Activated CD4-positive, alpha-beta T cell treated with anti-CD3 and anti-CD28 coated beads for 48 hours (primary cell): Measurements from ENCODE around the gene OVCA2.

ENCODE experiments used
- DNase-seq: peaks from one replicate; pipeline ENCODE4 v3.0.0-alpha.2; 2020

The OVCA2 gene

GRCh38 chr17:2054512-2055291 lies 12.9 kb downstream of the OVCA2 start, which contains the start of gene HIC1:
HIC1 (plus strand) TSS chr17:2055103; CDS start chr17:2056691, 1,588 bp downstream.
- DNase-seq, result peak; percentile 84

GRCh38 chr17:2055292-2056205 lies 13.7 kb downstream of the OVCA2 start:
- peak; percentile 57 for DNase-seq

GRCh38 chr17:2056206-2057174 lies 14.7 kb downstream of the OVCA2 start:
- peak; percentile 68 for DNase-seq

GRCh38 chr17:2057175-2057759 lies 15.4 kb downstream of the OVCA2 start:
- DNase-seq, result no peak

- DNase-seq, result no peak
Observed at GRCh38 chr17:2057760-2058585, 16.2 kb downstream of the OVCA2 start.

- peak; percentile 81 for DNase-seq
Observed at GRCh38 chr17:2058586-2059546, 17.0 kb downstream of the OVCA2 start.

GRCh38 chr17:2059547-2060384 lies 17.9 kb downstream of the OVCA2 start:
- DNase-seq, result no peak

GRCh38 chr17:2060385-2060658 lies 18.5 kb downstream of the OVCA2 start:
- no peak for DNase-seq

- no peak for DNase-seq
Observed at GRCh38 chr17:2060681-2061440, 19.0 kb downstream of the OVCA2 start.

GRCh38 chr17:2061441-2061958 lies 19.7 kb downstream of the OVCA2 start:
- no peak for DNase-seq

GRCh38 chr17:2062571-2063183 lies 20.9 kb downstream of the OVCA2 start:
- no peak for DNase-seq

GRCh38 chr17:2063261-2064146 lies 21.7 kb downstream of the OVCA2 start:
- DNase-seq, result no peak

GRCh38 chr17:2064147-2064489 lies 22.3 kb downstream of the OVCA2 start:
- no peak for DNase-seq

GRCh38 chr17:2064520-2064971 lies 22.7 kb downstream of the OVCA2 start:
- no peak for DNase-seq

- DNase-seq, result peak; percentile 87
Observed at GRCh38 chr17:2064980-2065785, 23.4 kb downstream of the OVCA2 start.

- DNase-seq, result no peak
Observed at GRCh38 chr17:2065949-2066400, 24.2 kb downstream of the OVCA2 start.
